Uterus (tissue), 2 donors: ENCODE data around the gene HHIPL1.

Experiments
- POLR2A ChIP-seq, 2 donors: fragments of 450-650 bp; IDR thresholded peaks; one replicate each; pipeline ENCODE4 v1.6.1; 2016; ENCODE audit warnings: antibody characterized with exemption in 2 of 2, mild to moderate bottlenecking in 1 of 2, moderate library complexity in 1 of 2
- TF ChIP-seq, protein P1 (sequence below), 4 experiments: fragments of 200-600 bp in 2 of 4; fragments of 450-650 bp in 2 of 4; sonication (generic) in 2 of 4; IDR thresholded peaks; one replicate each; pipeline ENCODE4 v1.5.1; 2016 to 2019; ENCODE audit warnings: antibody characterized with exemption in 4 of 4, mild to moderate bottlenecking in 2 of 4, moderate library complexity in 1 of 4

DNA sequence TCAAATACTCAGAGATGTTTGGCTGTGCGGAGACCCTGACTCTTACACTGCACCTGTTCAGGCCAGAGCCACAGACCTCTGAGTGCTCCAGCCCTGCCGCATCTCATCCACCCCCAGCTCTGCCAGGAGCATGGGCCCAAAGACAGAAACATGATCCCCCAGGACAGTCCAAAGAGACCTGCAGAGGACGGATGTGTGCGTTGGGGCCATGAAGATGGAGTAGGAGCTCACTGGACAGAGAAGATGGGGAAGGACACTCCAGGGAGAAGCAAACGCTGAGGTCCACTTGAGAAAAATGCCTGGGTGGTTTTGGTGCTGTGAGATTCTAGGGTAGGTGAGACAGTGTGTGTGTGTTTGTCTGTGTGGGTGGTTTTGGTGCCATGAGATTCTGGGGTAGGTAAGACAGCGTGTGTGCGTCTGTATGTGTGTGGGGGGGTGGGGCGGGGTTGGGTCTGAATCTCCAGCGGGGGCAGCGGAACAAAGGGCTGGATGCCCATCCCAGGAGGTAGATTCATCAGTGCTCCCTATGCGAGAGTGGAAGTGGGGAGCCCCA is 818 bp upstream of the HHIPL1 start:
- TF ChIP-seq, protein P1, sequence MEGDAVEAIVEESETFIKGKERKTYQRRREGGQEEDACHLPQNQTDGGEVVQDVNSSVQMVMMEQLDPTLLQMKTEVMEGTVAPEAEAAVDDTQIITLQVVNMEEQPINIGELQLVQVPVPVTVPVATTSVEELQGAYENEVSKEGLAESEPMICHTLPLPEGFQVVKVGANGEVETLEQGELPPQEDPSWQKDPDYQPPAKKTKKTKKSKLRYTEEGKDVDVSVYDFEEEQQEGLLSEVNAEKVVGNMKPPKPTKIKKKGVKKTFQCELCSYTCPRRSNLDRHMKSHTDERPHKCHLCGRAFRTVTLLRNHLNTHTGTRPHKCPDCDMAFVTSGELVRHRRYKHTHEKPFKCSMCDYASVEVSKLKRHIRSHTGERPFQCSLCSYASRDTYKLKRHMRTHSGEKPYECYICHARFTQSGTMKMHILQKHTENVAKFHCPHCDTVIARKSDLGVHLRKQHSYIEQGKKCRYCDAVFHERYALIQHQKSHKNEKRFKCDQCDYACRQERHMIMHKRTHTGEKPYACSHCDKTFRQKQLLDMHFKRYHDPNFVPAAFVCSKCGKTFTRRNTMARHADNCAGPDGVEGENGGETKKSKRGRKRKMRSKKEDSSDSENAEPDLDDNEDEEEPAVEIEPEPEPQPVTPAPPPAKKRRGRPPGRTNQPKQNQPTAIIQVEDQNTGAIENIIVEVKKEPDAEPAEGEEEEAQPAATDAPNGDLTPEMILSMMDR (IDR thresholded peaks at IDR 0.05) = no peak
- TF ChIP-seq POLR2A (IDR thresholded peaks at IDR 0.05) = no peak
